HCT116 (cell line): Measurements from ENCODE around the gene ILDR1. TPM values are rescaled to one million over a fixed set of nuclear protein-coding genes. Genes with fewer than 3 reads are reported as not detected.
A peak's percentile ranks its signal among the peaks of the same experiment; 100 is the strongest.

Source experiments
- ATAC-seq: fragments of 200-7000 bp; cut with Tn5 transposase; 2 replicates; pipeline ENCODE4 v1.9.1; 2020; ENCODE audit warnings: mild to moderate bottlenecking, moderate library complexity
- Bru-seq: library from RNA; stranded (reverse); fragments of 400-500 nt; gene quantifications from one replicate; lab custom pipeline; 2021; lab: Mats Ljungman, UMichigan
- BruChase-seq, 2 experiments: library from RNA; stranded (reverse); fragments of 400-500 nt; gene quantifications; one replicate each; lab custom pipeline; 2021; lab: Mats Ljungman, UMichigan
- BruUV-seq: library from RNA; stranded (reverse); fragments of 400-500 nt; replicated peaks from 2 replicates; lab custom pipeline; 2021; lab: Mats Ljungman, UMichigan
- CTCF ChIA-PET: fragments of 300-600 bp; sonication (Branson Sonifier 250); formaldehyde crosslinking; loops from one replicate; lab custom pipeline; 2021; ENCODE audit warnings: antibody characterized with exemption; lab: Charles Lee
- POLR2A ChIA-PET: fragments of 300-600, 350-600 bp; sonication (Branson Sonifier 250); formaldehyde crosslinking; loops from one replicate; lab custom pipeline; 2021; ENCODE audit warnings: antibody characterized with exemption; lab: Charles Lee
- RAD21 ChIA-PET, 2 experiments: fragments of 300-600 bp; sonication (Branson Sonifier 250); formaldehyde crosslinking; loops; one replicate each; lab custom pipeline; 2023; ENCODE audit warnings: low total read pairs in 2 of 2; ENCODE audit not compliant: uncharacterized antibody in 2 of 2, unreplicated experiment in 2 of 2, low non-redundant PET in 1 of 2; lab: Charles Lee
- DNase-seq: peaks from one replicate; pipeline ENCODE4 v3.0.0-alpha.2; 2010; ENCODE audit warnings: low read depth, low spot score
- H2AFZ ChIP-seq: fragments of 200-600 bp; shearing (Covaris generic), sonication (generic); 2 replicates; pipeline ENCODE4 v1.6.1; 2017; ENCODE audit warnings: low read depth, mixed run types, mixed read lengths, antibody characterized with exemption, low read length; ENCODE audit not compliant: poor library complexity, severe bottlenecking
- H3K27ac ChIP-seq: 2 replicates; pipeline ENCODE4 v1.5.1; 2012; ENCODE audit warnings: low read depth, low read length
- H3K27me3 ChIP-seq: fragments of 200-600 bp; sonication (generic); 2 replicates; pipeline ENCODE4 v1.6.1; 2016; ENCODE audit warnings: mixed run types, low read length, mixed read lengths; ENCODE audit not compliant: insufficient read depth
- H3K36me3 ChIP-seq, 2 experiments: fragments of 200-500 bp in 1 of 2; fragments of 200-600 bp in 1 of 2; sonication (Bioruptor generic) in 1 of 2; sonication (generic) in 1 of 2; 2 replicates each; pipeline versions ENCODE4 v1.5.1 to v1.6.1; 2014 to 2016; ENCODE audit warnings: low read length in 2 of 2, inconsistent platforms in 1 of 2, mixed read lengths in 1 of 2, mixed run types in 1 of 2; ENCODE audit not compliant: insufficient read depth in 2 of 2, control insufficient read depth in 1 of 2
- H3K4me1 ChIP-seq, 2 experiments: fragments of 200-600 bp in 1 of 2; sonication (generic) in 1 of 2; 2 replicates each; pipeline versions ENCODE4 v1.5.1 to v1.6.1; 2012 to 2017; ENCODE audit warnings: low read length in 2 of 2, inconsistent platforms in 1 of 2, mild to moderate bottlenecking in 1 of 2, mixed read lengths in 1 of 2, mixed run types in 1 of 2, moderate library complexity in 1 of 2; ENCODE audit not compliant: insufficient read depth in 2 of 2, control insufficient read depth in 1 of 2
- H3K4me2 ChIP-seq: fragments of 200-600 bp; sonication (generic); 2 replicates; pipeline ENCODE4 v1.6.1; 2017; ENCODE audit warnings: mixed run types, low read length, mixed read lengths
- H3K4me3 ChIP-seq, 2 experiments: fragments of 200-600 bp in 1 of 2; sonication (generic) in 1 of 2; replicated peaks in 1 of 2; 2 replicates each; pipeline ENCODE4 v1.5.1; 2011 to 2016; ENCODE audit warnings: low read length in 2 of 2, control low read depth in 1 of 2, low read depth in 1 of 2, mild to moderate bottlenecking in 1 of 2, mixed read lengths in 1 of 2, mixed run types in 1 of 2
- H3K79me2 ChIP-seq: fragments of 200-600 bp; sonication (generic); 2 replicates; pipeline ENCODE4 v1.6.1; 2017; ENCODE audit warnings: mild to moderate bottlenecking, mixed run types, low read length, moderate library complexity, mixed read lengths; ENCODE audit not compliant: insufficient read depth
- H3K9ac ChIP-seq: fragments of 200-600 bp; sonication (generic); 2 replicates; pipeline ENCODE4 v1.6.1; 2016; ENCODE audit warnings: low read length, mixed read lengths
- H3K9me2 ChIP-seq: fragments of 200-600 bp; sonication (generic), shearing (Covaris generic); 2 replicates; pipeline ENCODE4 v1.6.1; 2017; ENCODE audit warnings: mixed run types, mild to moderate bottlenecking, moderate library complexity; ENCODE audit not compliant: insufficient read depth
- H3K9me3 ChIP-seq, 2 experiments: fragments of 200-500 bp in 1 of 2; fragments of 200-600 bp in 1 of 2; sonication (Bioruptor generic) in 1 of 2; sonication (generic) in 1 of 2; 2 replicates each; pipeline ENCODE4 v1.6.1; 2014 to 2017; ENCODE audit warnings: low read length in 2 of 2, mixed read lengths in 2 of 2, inconsistent platforms in 1 of 2, low read depth in 1 of 2, mild to moderate bottlenecking in 1 of 2, mixed run types in 1 of 2, moderate library complexity in 1 of 2; ENCODE audit not compliant: control insufficient read depth in 1 of 2, insufficient read depth in 1 of 2
- H4K20me1 ChIP-seq: fragments of 200-600 bp; sonication (generic), shearing (Covaris generic); 2 replicates; pipeline ENCODE4 v1.6.1; 2017; ENCODE audit warnings: mixed run types, mild to moderate bottlenecking, moderate library complexity; ENCODE audit not compliant: insufficient read depth
- EGR1 ChIP-seq: IDR thresholded peaks from 2 replicates; pipeline ENCODE4 v1.6.1; 2012; ENCODE audit warnings: low read depth
- JUND ChIP-seq: IDR thresholded peaks from 2 replicates; pipeline ENCODE4 v1.6.1; 2012
- POLR2AphosphoS5 ChIP-seq: IDR thresholded peaks from 2 replicates; pipeline ENCODE4 v1.6.1; 2011; ENCODE audit warnings: mild to moderate bottlenecking, low read depth, low read length, moderate library complexity
- REST ChIP-seq: IDR thresholded peaks from 2 replicates; pipeline ENCODE4 v1.6.1; 2012; ENCODE audit warnings: low read depth
- SP1 ChIP-seq: IDR thresholded peaks from 2 replicates; pipeline ENCODE4 v1.6.1; 2012; ENCODE audit warnings: low read depth
- ZFX ChIP-seq: fragments of 450-650 bp; IDR thresholded peaks from 2 replicates; pipeline ENCODE4 v1.6.1; 2017
- intact Hi-C: fragments of 100-400 bp; cut with micrococcal nuclease; formaldehyde crosslinking; loops from 2 replicates; pipeline ENCODE4 v1.10.0; 2022
- long read RNA-seq: library from polyadenylated mRNA; unstranded; transcript quantifications from one replicate; pipeline ENCODE4 v2.0.0, GENCODE V29; 2021; ENCODE audit not compliant: unreplicated experiment
- polyA plus RNA-seq: library from polyadenylated mRNA; unstranded; fragments of >200 nt; gene quantifications from 2 replicates; pipeline ENCODE4 v1.2.1, GENCODE V29; 2012; ENCODE audit warnings: missing spikeins
- total RNA-seq: library from RNA; stranded (reverse); gene quantifications from one replicate; pipeline ENCODE4 v1.2.1, GENCODE V29; 2021; ENCODE audit not compliant: unreplicated experiment
- TF ChIP-seq, protein P1 (sequence below): IDR thresholded peaks from 2 replicates; pipeline ENCODE4 v1.6.1; 2012

Gene ILDR1
- total RNA-seq (2.9 TPM), Bru-seq, nascent RNA (percentile 46 among the genes with signal in this experiment), BruChase-seq, experiment 1, labeled RNA remaining after a 6-hour chase (percentile 34 among the genes with signal in this experiment), BruChase-seq, experiment 2, labeled RNA remaining after a 2-hour chase (percentile 40 among the genes with signal in this experiment)
- 3.8 and 4.8 TPM in 2 replicates for polyA plus RNA-seq
- long read RNA-seq, partial matches to known transcripts: 0 of 8 reads
- long read RNA-seq, other reads (novel, unspliced or antisense): 6 of 8 reads

DNA sequence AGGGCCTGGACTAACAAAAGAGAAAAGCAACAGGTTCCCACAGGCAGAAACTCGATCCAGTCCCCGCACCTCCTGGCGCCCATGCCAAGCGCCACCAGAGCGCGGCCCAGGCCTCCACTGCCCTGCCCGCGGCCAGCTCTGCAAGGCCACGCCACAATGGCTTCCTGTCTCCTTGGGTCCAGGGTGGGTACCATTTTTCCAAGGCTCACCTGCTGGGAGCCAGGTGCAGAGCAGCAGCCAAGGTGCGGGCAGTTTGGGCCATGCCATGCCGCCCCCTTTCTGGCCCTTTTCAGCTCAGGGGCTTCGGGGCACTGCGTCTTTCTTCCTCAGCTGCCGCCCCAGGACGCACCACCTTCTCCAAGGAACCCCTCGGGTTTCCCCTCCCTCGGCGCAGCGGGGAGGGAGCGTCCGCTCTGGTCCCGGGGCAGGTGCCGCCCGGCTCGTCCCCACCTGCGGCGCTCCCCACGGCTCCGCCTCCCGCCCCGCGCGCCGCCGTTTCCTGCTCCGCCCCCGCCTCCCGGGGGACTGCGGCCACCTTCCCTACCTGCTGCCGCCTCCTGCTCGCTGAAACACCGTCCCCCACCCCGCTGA is at the start of gene ILDR1:
Gene ILDR1 (minus strand): TSS at position 437 of the 591 bp plus-strand sequence. CDS start 170 bp downstream, at position 267.
- ATAC-seq (peak; percentile 98), DNase-seq (peak; percentile 26)
- RAD21 ChIA-PET: no interaction called here
- no TSS peak for BruUV-seq
- POLR2A ChIA-PET: interaction anchor here (1.1 kb wide), 1 partner anchor 9 kb away, joined by 3 read pairs; no protein-coding TSS in a partner anchor
- peaks cover 0 to 14% of the 10 kb centered on the region in 2 experiments; a peak in 2 of 4 replicates for H3K4me1 ChIP-seq
- H3K27ac ChIP-seq: peak within 1 kb of the TSS; percentile 46; the same call in 1 of the 2 replicates
- intact Hi-C loops: no loop called here
- CTCF ChIA-PET: no interaction called here
- H3K36me3 ChIP-seq: no peaks in the 10 kb centered on the region
- no peaks in the 10 kb centered on the region for H3K9me3 ChIP-seq
- H3K79me2 ChIP-seq: no peaks in the 10 kb centered on the region
- no peaks in the 10 kb centered on the region for H3K27me3 ChIP-seq
- peak within 1 kb of the TSS; percentile 58 to 68 for H3K4me3 ChIP-seq
- H3K9me2 ChIP-seq: no peaks in the 10 kb centered on the region
- peak within 1 kb of the TSS; percentile 95 for H3K4me2 ChIP-seq
- peak within 1 kb of the TSS; percentile 98 for H2AFZ ChIP-seq
- TF ChIP-seq, protein P1, sequence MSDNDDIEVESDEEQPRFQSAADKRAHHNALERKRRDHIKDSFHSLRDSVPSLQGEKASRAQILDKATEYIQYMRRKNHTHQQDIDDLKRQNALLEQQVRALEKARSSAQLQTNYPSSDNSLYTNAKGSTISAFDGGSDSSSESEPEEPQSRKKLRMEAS: peak; percentile 61
- no peak for TF ChIP-seq JUND
- TF ChIP-seq REST: no peak
- TF ChIP-seq SP1: 0 out of 2 replicates have a peak, but pooled peaks have one; percentile 15
- peak; percentile 73 for TF ChIP-seq POLR2AphosphoS5
- peak; percentile 88 for TF ChIP-seq EGR1
- peak; percentile 41 for TF ChIP-seq ZFX
- no peaks in the 10 kb centered on the region for H4K20me1 ChIP-seq
- H3K9ac ChIP-seq: peak within 1 kb of the TSS; percentile 49
